OCI-LY7 (cell line): ENCODE measurements around the gene FDPS. TPM values are rescaled to one million over a fixed set of nuclear protein-coding genes. Genes with fewer than 3 reads are reported as not detected.
A peak's percentile ranks its signal among the peaks of the same experiment; 100 is the strongest.

Experiments used
- BruUV-seq: library from RNA; stranded (reverse); fragments of 400-500 nt; replicated peaks from 2 replicates; lab custom pipeline; 2021; lab: Mats Ljungman, UMichigan
- CTCF ChIA-PET: fragments of 300-600 bp; sonication (Branson Sonifier 250); formaldehyde crosslinking; loops from one replicate; lab custom pipeline; 2022; ENCODE audit warnings: antibody characterized with exemption; ENCODE audit not compliant: unreplicated experiment; lab: Charles Lee
- POLR2A ChIA-PET: fragments of 300-600 bp; sonication (Branson Sonifier 250); formaldehyde crosslinking; loops from one replicate; lab custom pipeline; 2022; ENCODE audit warnings: antibody characterized with exemption; lab: Charles Lee
- DNase-seq: peaks from one replicate; pipeline ENCODE4 v3.0.0-alpha.2; 2015; ENCODE audit warnings: low spot score
- H2AFZ ChIP-seq: fragments of 200-600 bp; sonication (generic), shearing (Covaris generic); 2 replicates; pipeline ENCODE4 v1.6.1; 2014; ENCODE audit warnings: mild to moderate bottlenecking, antibody characterized with exemption, low read length, moderate library complexity
- H3K27ac ChIP-seq: fragments of 200-600 bp; sonication (generic); 2 replicates; pipeline ENCODE4 v1.5.1; 2014; ENCODE audit warnings: mixed run types, low read depth, mild to moderate bottlenecking, moderate library complexity, low read length, inconsistent platforms; ENCODE audit not compliant: poor library complexity, severe bottlenecking
- H3K36me3 ChIP-seq: fragments of 200-600 bp; sonication (generic); 2 replicates; pipeline ENCODE4 v1.6.1; 2014; ENCODE audit warnings: mild to moderate bottlenecking, antibody characterized with exemption, low read length, moderate library complexity, mixed read lengths; ENCODE audit not compliant: insufficient read depth
- H3K4me1 ChIP-seq: fragments of 200-600 bp; sonication (generic); 2 replicates; pipeline ENCODE4 v1.5.1; 2014; ENCODE audit warnings: mild to moderate bottlenecking, low read length; ENCODE audit not compliant: insufficient read depth, poor library complexity, severe bottlenecking
- H3K4me2 ChIP-seq: fragments of 200-600 bp; sonication (generic); 2 replicates; pipeline ENCODE4 v1.6.1; 2014; ENCODE audit warnings: mild to moderate bottlenecking, low read length
- H3K4me3 ChIP-seq: fragments of 200-600 bp; sonication (generic); 2 replicates; pipeline ENCODE4 v1.5.1; 2014; ENCODE audit warnings: mild to moderate bottlenecking, low read depth, low read length; ENCODE audit not compliant: poor library complexity, severe bottlenecking
- H3K79me2 ChIP-seq: fragments of 200-600 bp; sonication (generic); 2 replicates; pipeline ENCODE4 v1.6.1; 2016; ENCODE audit warnings: low read depth, mild to moderate bottlenecking, low read length, moderate library complexity, mixed read lengths; ENCODE audit not compliant: insufficient read depth
- H3K9me2 ChIP-seq: fragments of 200-600 bp; sonication (generic); 2 replicates; pipeline ENCODE4 v1.6.1; 2016; ENCODE audit warnings: mild to moderate bottlenecking, low read length, mixed read lengths; ENCODE audit not compliant: insufficient read depth
- H3K9me3 ChIP-seq: fragments of 200-600 bp; sonication (generic); 2 replicates; pipeline ENCODE4 v1.6.1; 2014; ENCODE audit warnings: mild to moderate bottlenecking, mixed run types, low read length, mixed read lengths
- H4K20me1 ChIP-seq: fragments of 200-600 bp; sonication (generic); 2 replicates; pipeline ENCODE4 v1.6.1; 2014; ENCODE audit warnings: mild to moderate bottlenecking, antibody characterized with exemption, low read length, moderate library complexity, mixed read lengths; ENCODE audit not compliant: insufficient read depth
- EZH2phosphoT487 ChIP-seq: fragments of 200-600 bp; sonication (generic); IDR thresholded peaks from 2 replicates; pipeline ENCODE4 v1.6.1; 2018; ENCODE audit warnings: low read depth, borderline replicate concordance, mild to moderate bottlenecking, mixed run types, antibody characterized with exemption, low read length, moderate library complexity, mixed read lengths
- intact Hi-C: fragments of 100-400 bp; cut with micrococcal nuclease; formaldehyde crosslinking; loops from one replicate; pipeline ENCODE4 v1.10.0; 2022; ENCODE audit not compliant: unreplicated experiment
- total RNA-seq, 2 experiments: library from RNA; depleted of rRNA in 1 of 2; stranded (reverse); fragments of >200 nt in 1 of 2; shearing (Covaris generic) in 1 of 2; gene quantifications; 2 replicates each; pipeline ENCODE4 v1.2.3, GENCODE V29; 2014 to 2022
- TF ChIP-seq, protein P1 (sequence below): fragments of 200-600 bp; sonication (generic); conservative IDR thresholded peaks from 2 replicates; pipeline ENCODE4 v1.5.1; 2014; ENCODE audit warnings: mild to moderate bottlenecking, antibody characterized with exemption, low read length, moderate library complexity, mixed read lengths

Gene FDPS
- total RNA-seq, 2 experiments from 2014 or later = 263 to 531 TPM

DNA sequence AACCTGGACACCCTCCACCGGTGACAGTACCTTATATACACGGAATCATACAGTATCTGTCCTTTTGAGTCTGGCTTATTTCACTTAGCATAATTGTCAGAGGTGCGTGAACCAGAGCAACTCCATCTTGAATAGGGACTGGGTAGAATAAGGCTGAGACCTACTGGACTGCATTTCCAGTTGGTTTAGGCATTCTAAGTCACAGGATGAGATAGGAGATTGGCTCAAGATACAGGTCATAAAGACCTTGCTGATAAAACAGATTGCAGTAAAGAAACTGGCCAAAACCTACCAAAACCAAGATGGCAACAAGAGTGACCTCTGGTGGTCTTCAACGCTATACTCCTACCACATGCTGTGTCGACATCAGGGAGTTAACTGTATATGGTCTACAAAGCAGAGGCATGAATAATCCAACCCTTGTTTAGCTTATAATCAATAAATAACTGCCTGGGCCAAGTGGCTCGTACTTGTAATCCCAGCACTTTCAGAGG, 1.4 kb upstream of the FDPS start:
- Histone ChIP-seq H3K36me3 (peaks cover 26% of the 10 kb centered on the region), H4K20me1 (no peaks in the 10 kb centered on the region), H3K27ac (peak overlapping the region; percentile 88), H3K4me3 (no peak overlapping the region), H3K79me2 (peaks cover 36% of the 10 kb centered on the region), H2AFZ (0 out of 2 replicates have a peak overlapping the region, but pooled peaks have one; percentile 5), H3K4me1 (peaks cover 26% of the 10 kb centered on the region), H3K4me2 (peak overlapping the region; percentile 69), H3K9me3 (no peaks in the 10 kb centered on the region), H3K9me2 (no peaks in the 10 kb centered on the region)
- intact Hi-C loops = loop anchor here (1.0 to 5.0 kb wide), 3 partner anchors 30 to 100 kb away; partner anchors contain the start of genes HCN3, MTX1 and THBS3
- ChIA-PET CTCF (interaction anchor here (0.6 to 1.5 kb wide), 3 partner anchors 32 to 56 kb away, joined by 3 to 4 read pairs (median 3); partner anchors contain the start of gene CLK2), POLR2A (interaction anchor here (0.6 to 1.6 kb wide), 5 partner anchors 10 to 1736 kb away, joined by 3 to 10 read pairs (median 4); partner anchors contain the start of gene KRTCAP2)
- DNase-seq = peak; percentile 79
- no peak for TF ChIP-seq EZH2phosphoT487
- TF ChIP-seq, protein P1, sequence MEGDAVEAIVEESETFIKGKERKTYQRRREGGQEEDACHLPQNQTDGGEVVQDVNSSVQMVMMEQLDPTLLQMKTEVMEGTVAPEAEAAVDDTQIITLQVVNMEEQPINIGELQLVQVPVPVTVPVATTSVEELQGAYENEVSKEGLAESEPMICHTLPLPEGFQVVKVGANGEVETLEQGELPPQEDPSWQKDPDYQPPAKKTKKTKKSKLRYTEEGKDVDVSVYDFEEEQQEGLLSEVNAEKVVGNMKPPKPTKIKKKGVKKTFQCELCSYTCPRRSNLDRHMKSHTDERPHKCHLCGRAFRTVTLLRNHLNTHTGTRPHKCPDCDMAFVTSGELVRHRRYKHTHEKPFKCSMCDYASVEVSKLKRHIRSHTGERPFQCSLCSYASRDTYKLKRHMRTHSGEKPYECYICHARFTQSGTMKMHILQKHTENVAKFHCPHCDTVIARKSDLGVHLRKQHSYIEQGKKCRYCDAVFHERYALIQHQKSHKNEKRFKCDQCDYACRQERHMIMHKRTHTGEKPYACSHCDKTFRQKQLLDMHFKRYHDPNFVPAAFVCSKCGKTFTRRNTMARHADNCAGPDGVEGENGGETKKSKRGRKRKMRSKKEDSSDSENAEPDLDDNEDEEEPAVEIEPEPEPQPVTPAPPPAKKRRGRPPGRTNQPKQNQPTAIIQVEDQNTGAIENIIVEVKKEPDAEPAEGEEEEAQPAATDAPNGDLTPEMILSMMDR = peak; percentile 82
- no TSS peak for BruUV-seq

DNA sequence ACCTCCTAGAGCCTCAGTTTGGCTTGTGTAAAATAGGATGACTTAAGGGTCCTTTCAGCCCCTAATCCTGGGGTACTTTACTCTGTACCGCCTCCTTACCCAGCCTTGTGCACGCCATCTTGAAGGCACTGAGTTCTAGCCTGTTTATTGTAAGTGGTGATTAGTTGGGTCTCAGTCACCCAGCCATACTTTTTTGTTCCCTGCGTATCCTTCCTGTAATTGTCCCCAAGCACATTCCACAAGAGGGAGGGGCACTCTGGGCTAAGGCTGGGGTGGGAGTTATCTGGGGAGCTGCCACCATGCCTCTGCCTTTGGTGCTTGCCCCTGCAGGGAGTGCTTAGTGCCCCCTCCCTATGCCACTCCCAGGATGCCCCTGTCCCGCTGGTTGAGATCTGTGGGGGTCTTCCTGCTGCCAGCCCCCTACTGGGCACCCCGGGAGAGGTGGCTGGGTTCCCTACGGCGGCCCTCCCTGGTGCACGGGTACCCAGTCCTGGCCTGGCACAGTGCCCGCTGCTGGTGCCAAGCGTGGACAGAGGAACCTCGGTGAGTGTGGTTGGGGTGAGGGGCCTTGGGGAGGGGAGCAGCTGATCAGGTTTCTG, 856 bp downstream of the FDPS start:
- DNase-seq = peak; percentile 32
- intact Hi-C loops = loop anchor here (5.0 kb wide), 1 partner anchor 102 kb away; the partner anchor contains the start of genes MTX1 and THBS3
- H3K9me3 ChIP-seq = no peaks in the 10 kb centered on the region
- no TSS peak for BruUV-seq
- POLR2A ChIA-PET = interaction anchor here (1.1 kb wide), 1 partner anchor 225 kb away, joined by 3 read pairs; no protein-coding TSS in a partner anchor
- H3K9me2 ChIP-seq = no peaks in the 10 kb centered on the region
- H3K36me3 ChIP-seq = peaks cover 48% of the 10 kb centered on the region
- peak overlapping the region; percentile 88 for H3K27ac ChIP-seq
- no peak for TF ChIP-seq EZH2phosphoT487
- TF ChIP-seq, protein P1 = 0 out of 2 replicates have a peak, but pooled peaks have one; percentile 35
- H4K20me1 ChIP-seq = no peaks in the 10 kb centered on the region
- H3K79me2 ChIP-seq = peaks cover 36% of the 10 kb centered on the region
- H2AFZ ChIP-seq = no peak overlapping the region
- H3K4me1 ChIP-seq = peaks cover 26% of the 10 kb centered on the region
- CTCF ChIA-PET = no interaction called here
- H3K4me3 ChIP-seq = peak overlapping the region; percentile 93
- peak overlapping the region; percentile 82 for H3K4me2 ChIP-seq

DNA sequence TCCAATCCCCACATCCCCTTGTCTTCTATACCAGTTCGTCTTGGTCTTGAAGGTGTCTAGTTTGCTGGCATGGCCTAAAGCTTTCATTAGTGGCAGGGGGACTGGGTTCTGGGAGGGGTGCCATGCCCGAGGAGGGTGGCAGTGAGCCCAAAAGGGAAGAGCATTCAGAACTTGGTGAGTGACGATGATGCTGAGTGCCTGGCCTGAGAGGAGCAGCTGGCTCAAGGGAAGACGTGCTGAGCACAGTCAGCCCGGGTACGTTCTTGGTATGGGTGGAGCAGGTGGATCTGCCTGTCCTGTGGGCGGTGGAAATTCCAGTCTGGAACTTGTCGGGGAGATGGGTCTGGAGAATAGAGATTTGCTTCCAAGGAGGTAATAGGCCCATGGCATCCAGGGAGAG, 4.6 kb downstream of the FDPS start:
- DNase-seq = no peak
- Histone ChIP-seq H3K9me2 (no peaks in the 10 kb centered on the region), H3K4me2 (no peak overlapping the region), H4K20me1 (no peaks in the 10 kb centered on the region), H3K4me1 (peaks cover 10% of the 10 kb centered on the region), H3K27ac (no peak overlapping the region), H3K9me3 (no peaks in the 10 kb centered on the region), H3K79me2 (peaks cover 36% of the 10 kb centered on the region), H2AFZ (no peak overlapping the region), H3K4me3 (no peak overlapping the region), H3K36me3 (peaks cover 77% of the 10 kb centered on the region)
- no TSS peak for BruUV-seq
- ChIA-PET CTCF (interaction anchor here (0.6 kb wide), 1 partner anchor 59 kb away, joined by 5 read pairs; no protein-coding TSS in a partner anchor), POLR2A (no interaction called here)
- intact Hi-C loops = no loop called here
- TF ChIP-seq, protein P1 = no peak
- no peak for TF ChIP-seq EZH2phosphoT487
